ENCODE data around the gene GPR137. TPM values are rescaled to one million over a fixed set of nuclear protein-coding genes. Genes with fewer than 3 reads are reported as not detected.

Gene GPR137
- total and polyA plus RNA-seq, 9 of the 15 experiments (the other 6 are each of a cell fraction or from before 2014, with no cell fraction given) = 0.32 to 26.7 (median 10.7) TPM

DNA sequence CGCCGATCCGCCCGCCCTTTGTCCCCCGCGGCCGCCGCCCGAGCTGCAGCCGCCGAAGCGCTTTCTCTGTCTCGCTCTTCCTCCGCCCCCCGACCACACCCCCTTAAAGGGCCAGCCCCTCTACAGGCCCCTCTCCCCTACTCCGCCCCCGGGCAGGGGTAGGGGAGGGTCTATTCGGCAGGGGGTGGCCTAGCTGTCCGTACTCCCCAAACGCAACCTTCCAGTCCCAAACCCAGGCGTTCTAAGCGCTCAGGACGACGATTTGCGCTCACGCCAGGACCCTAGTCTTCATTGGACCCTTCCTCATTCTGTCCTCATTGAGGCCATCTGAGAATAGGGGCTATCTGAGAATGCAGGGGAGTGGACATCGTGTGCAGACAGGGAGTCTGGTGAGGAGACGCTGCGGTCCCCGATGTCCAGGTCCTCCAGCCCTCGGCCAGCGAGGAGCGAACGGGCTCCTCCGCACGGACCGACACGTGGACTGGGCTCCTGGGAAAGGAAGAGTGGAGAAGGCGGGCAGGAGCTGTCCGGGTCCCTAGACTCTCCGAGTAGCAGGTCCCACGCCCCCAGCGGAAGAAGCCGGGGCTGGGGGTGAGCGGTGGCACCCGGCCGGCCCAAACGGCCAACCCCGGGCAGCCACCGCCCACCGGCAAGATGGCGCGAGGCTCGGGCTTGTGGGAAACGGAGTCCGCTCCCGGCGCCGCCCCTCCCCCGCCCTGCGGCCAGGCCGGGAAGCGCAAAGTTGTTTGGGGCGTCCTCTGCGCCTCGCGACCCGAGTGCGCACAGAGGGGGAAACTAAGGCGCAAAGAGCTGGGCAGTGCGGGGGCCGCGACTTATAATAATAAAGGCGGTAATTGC lies 38.5 kb upstream of the GPR137 start, which contains the start of gene PPP1R14B (continued):
- TF ChIP-seq, protein P1, sequence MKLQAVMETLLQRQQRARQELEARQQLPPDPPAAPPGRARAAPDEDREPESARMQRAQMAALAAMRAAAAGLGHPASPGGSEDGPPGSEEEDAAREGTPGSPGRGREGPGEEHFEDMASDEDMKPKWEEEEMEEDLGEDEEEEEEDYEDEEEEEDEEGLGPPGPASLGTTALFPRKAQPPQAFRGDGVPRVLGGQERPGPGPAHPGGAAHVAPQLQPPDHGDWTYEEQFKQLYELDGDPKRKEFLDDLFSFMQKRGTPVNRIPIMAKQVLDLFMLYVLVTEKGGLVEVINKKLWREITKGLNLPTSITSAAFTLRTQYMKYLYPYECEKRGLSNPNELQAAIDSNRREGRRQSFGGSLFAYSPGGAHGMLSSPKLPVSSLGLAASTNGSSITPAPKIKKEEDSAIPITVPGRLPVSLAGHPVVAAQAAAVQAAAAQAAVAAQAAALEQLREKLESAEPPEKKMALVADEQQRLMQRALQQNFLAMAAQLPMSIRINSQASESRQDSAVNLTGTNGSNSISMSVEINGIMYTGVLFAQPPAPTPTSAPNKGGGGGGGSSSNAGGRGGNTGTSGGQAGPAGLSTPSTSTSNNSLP (IDR thresholded peaks at IDR 0.05; ENCODE audit: borderline replicate concordance, low read depth, low read length) = no peak
- TF ChIP-seq, protein P2, sequence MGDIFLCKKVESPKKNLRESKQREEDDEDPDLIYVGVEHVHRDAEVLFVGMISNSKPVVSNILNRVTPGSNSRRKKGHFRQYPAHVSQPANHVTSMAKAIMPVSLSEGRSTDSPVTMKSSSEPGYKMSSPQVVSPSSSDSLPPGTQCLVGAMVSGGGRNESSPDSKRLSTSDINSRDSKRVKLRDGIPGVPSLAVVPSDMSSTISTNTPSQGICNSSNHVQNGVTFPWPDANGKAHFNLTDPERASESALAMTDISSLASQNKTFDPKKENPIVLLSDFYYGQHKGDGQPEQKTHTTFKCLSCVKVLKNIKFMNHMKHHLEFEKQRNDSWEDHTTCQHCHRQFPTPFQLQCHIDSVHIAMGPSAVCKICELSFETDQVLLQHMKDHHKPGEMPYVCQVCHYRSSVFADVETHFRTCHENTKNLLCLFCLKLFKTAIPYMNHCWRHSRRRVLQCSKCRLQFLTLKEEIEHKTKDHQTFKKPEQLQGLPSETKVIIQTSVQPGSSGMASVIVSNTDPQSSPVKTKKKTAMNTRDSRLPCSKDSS (IDR thresholded peaks at IDR 0.05; ENCODE audit: low read depth, partially characterized antibody) = no peak
- TF ChIP-seq, protein P3, sequence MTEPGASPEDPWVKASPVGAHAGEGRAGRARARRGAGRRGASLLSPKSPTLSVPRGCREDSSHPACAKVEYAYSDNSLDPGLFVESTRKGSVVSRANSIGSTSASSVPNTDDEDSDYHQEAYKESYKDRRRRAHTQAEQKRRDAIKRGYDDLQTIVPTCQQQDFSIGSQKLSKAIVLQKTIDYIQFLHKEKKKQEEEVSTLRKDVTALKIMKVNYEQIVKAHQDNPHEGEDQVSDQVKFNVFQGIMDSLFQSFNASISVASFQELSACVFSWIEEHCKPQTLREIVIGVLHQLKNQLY (CRISPR knock-in tag; conservative IDR thresholded peaks at IDR 0.05) = no peak
- TF ChIP-seq ZNF3 (CRISPR knock-in tag; IDR thresholded peaks at IDR 0.05) (no peak), ARID1B (IDR thresholded peaks at IDR 0.05) (no peak; the same call in 1 of the 2 replicates), ZNF75A (CRISPR knock-in tag; IDR thresholded peaks at IDR 0.05) (no peak), DACH1 (IDR thresholded peaks at IDR 0.05; ENCODE audit: partially characterized antibody) (no peak), HNRNPH1 (optimal IDR thresholded peaks at IDR 0.05; ENCODE audit: low read depth, low read length) (no peak), ZNF197 (CRISPR knock-in tag; IDR thresholded peaks at IDR 0.05; ENCODE audit: low read depth) (no peak), RB1 (IDR thresholded peaks at IDR 0.05; ENCODE audit: low read depth) (peak; percentile 89), ZNF143 (CRISPR knock-in tag; IDR thresholded peaks at IDR 0.05) (peak; percentile 91), HSF4 (CRISPR knock-in tag; IDR thresholded peaks at IDR 0.05; ENCODE audit: borderline replicate concordance) (no peak), SMARCC2 (IDR thresholded peaks at IDR 0.05; ENCODE audit: low read depth) (no peak), TAF15 (IDR thresholded peaks at IDR 0.05; ENCODE audit: low read depth, low read length) (no peak), ATF1 (CRISPR knock-in tag; IDR thresholded peaks at IDR 0.05) (no peak), ATF1 (tag; IDR thresholded peaks at IDR 0.05) (peak; percentile 62)
- TF ChIP-seq, protein P4, sequence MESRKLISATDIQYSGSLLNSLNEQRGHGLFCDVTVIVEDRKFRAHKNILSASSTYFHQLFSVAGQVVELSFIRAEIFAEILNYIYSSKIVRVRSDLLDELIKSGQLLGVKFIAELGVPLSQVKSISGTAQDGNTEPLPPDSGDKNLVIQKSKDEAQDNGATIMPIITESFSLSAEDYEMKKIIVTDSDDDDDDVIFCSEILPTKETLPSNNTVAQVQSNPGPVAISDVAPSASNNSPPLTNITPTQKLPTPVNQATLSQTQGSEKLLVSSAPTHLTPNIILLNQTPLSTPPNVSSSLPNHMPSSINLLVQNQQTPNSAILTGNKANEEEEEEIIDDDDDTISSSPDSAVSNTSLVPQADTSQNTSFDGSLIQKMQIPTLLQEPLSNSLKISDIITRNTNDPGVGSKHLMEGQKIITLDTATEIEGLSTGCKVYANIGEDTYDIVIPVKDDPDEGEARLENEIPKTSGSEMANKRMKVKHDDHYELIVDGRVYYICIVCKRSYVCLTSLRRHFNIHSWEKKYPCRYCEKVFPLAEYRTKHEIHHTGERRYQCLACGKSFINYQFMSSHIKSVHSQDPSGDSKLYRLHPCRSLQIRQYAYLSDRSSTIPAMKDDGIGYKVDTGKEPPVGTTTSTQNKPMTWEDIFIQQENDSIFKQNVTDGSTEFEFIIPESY (CRISPR knock-in tag; IDR thresholded peaks at IDR 0.05) = peak; percentile 42; the same call in 1 of the 2 replicates
- TF ChIP-seq, protein P5, sequence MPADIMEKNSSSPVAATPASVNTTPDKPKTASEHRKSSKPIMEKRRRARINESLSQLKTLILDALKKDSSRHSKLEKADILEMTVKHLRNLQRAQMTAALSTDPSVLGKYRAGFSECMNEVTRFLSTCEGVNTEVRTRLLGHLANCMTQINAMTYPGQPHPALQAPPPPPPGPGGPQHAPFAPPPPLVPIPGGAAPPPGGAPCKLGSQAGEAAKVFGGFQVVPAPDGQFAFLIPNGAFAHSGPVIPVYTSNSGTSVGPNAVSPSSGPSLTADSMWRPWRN (IDR thresholded peaks at IDR 0.05; ENCODE audit: low read depth) = no peak
- TF ChIP-seq, protein P6, sequence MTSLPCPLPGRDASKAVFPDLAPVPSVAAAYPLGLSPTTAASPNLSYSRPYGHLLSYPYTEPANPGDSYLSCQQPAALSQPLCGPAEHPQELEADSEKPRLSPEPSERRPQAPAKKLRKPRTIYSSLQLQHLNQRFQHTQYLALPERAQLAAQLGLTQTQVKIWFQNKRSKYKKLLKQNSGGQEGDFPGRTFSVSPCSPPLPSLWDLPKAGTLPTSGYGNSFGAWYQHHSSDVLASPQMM (CRISPR knock-in tag; IDR thresholded peaks at IDR 0.05) = no peak
